IPS-20b (cell line): ENCODE measurements around the gene ANAPC7.
"Not testable (repeated sequence)": the region's sequence is repeated elsewhere in the genome, so short reads cannot be mapped to it uniquely, and the experiment has no call there.

Source experiments
- H3K27ac ChIP-seq: one replicate; pipeline ENCODE4 v1.5.1; 2013; ENCODE audit warnings: low read length
- H3K27me3 ChIP-seq: 2 replicates; pipeline ENCODE4 v1.6.1; 2013; ENCODE audit warnings: mild to moderate bottlenecking, low read length, inconsistent platforms; ENCODE audit not compliant: insufficient read depth
- H3K36me3 ChIP-seq: 2 replicates; pipeline ENCODE4 v1.6.1; 2013; ENCODE audit warnings: low read depth, mild to moderate bottlenecking, inconsistent platforms, low read length, moderate library complexity; ENCODE audit not compliant: insufficient read depth
- H3K4me1 ChIP-seq: 2 replicates; pipeline ENCODE4 v1.6.1; 2013; ENCODE audit warnings: mild to moderate bottlenecking, control low read depth, inconsistent platforms, low read length, moderate library complexity; ENCODE audit not compliant: insufficient read depth
- H3K4me3 ChIP-seq: 2 replicates; pipeline ENCODE4 v1.5.1; 2013; ENCODE audit warnings: mild to moderate bottlenecking, low read length, inconsistent platforms
- H3K9ac ChIP-seq: 2 replicates; pipeline ENCODE4 v1.6.1; 2013; ENCODE audit warnings: low read depth, mild to moderate bottlenecking, inconsistent platforms, low read length, moderate library complexity
- H3K9me3 ChIP-seq: 2 replicates; pipeline ENCODE4 v1.6.1; 2013; ENCODE audit warnings: mild to moderate bottlenecking, low read depth, low read length, inconsistent platforms; ENCODE audit not compliant: insufficient read depth

ANAPC7 gene

GRCh38 chr12:110373425-110373824 lies 30.1 kb downstream of the ANAPC7 start:
- H3K9me3 ChIP-seq, result no peaks in the 10 kb centered on the region
- H3K4me1 ChIP-seq, result no peaks in the 10 kb centered on the region
- no peak overlapping the region for H3K4me3 ChIP-seq
- peaks cover 82% of the 10 kb centered on the region for H3K36me3 ChIP-seq
- no peak overlapping the region for H3K27ac ChIP-seq
- H3K27me3 ChIP-seq, result no peaks in the 10 kb centered on the region
- H3K9ac ChIP-seq, result no peak overlapping the region

DNA sequence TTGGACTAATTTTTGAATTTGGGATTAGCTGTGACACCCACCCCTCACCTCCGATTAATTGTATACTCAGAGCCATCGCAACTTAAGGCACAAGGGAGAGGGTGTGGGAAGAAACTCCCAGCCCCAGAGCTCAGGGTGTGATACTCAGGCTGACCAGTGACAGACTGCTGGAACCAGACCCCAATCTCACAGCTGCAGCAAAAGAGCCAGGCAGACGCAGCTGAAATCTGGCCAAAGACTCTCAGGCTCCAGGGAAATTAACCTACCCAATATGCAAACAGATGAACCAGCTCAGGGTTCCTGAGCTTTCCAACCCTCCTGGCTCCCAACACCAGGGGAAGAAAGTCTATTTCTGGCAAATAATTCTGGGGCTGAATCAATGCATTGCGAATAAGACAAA lies 30.5 kb downstream of the ANAPC7 start:
- no peaks in the 10 kb centered on the region for H3K9me3 ChIP-seq
- no peak overlapping the region for H3K9ac ChIP-seq
- no peak overlapping the region for H3K4me3 ChIP-seq
- peaks cover 78% of the 10 kb centered on the region for H3K36me3 ChIP-seq
- H3K27me3 ChIP-seq, result no peaks in the 10 kb centered on the region
- no peak overlapping the region for H3K27ac ChIP-seq
- no peaks in the 10 kb centered on the region for H3K4me1 ChIP-seq

DNA sequence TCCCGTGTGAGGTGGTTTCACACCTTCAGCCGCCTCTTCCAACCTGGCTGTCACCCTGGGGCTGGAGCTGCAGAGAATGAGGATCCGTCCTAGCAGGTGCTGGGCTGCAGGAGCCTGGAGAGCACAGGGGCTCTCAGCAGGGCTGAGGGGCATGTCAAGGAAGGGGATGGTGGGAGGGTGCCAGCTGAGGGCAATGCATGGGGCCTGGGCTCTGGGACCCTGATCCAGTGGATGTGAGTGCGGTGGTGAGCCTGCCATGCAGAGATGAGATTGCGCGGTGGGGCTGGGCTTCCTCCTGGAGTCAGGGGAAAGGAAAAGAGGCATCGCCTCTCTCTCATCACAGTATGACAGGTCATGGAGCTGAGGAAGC lies 31.5 kb downstream of the ANAPC7 start:
- Histone ChIP-seq H3K27ac (no peak overlapping the region), H3K4me3 (no peak overlapping the region), H3K4me1 (no peaks in the 10 kb centered on the region), H3K36me3 (peaks cover 69% of the 10 kb centered on the region), H3K27me3 (no peaks in the 10 kb centered on the region), H3K9ac (no peak overlapping the region), H3K9me3 (no peaks in the 10 kb centered on the region)

DNA sequence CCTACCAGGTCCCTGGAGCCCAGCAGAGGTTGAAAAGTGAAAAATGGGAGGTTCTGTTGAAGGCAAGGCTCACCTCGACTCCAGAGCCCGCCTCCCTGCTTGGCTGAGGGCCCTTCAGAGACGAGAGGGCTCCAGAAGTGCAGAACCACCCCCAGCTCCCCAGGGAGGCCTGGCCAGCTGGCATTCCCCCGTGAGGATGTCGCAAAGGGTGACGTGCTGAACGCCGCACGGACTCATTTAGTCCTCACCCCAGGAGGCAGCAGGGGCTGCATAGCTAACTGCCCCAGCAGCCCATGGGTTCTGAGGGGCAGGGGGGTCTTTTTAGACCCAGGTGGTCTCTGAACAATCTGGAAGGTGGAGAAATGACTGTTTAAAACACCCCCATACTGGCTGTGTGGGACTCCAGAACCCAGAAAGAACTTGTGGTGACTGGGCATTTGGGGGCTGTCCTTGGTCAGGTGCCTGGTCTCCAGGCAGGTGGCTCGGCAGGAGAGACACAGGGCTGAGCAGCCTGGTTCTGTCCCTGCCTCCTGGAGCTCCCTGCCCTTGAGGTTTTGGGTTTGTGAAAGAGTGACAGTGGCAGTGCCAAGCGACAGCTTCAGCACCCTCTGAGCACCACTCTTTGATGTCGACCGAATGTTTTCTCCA lies 32.0 kb downstream of the ANAPC7 start:
- Histone ChIP-seq H3K4me1 (no peaks in the 10 kb centered on the region), H3K27me3 (no peaks in the 10 kb centered on the region), H3K36me3 (peaks cover 66% of the 10 kb centered on the region), H3K4me3 (no peak overlapping the region), H3K27ac (no peak overlapping the region), H3K9ac (no peak overlapping the region), H3K9me3 (no peaks in the 10 kb centered on the region)

DNA sequence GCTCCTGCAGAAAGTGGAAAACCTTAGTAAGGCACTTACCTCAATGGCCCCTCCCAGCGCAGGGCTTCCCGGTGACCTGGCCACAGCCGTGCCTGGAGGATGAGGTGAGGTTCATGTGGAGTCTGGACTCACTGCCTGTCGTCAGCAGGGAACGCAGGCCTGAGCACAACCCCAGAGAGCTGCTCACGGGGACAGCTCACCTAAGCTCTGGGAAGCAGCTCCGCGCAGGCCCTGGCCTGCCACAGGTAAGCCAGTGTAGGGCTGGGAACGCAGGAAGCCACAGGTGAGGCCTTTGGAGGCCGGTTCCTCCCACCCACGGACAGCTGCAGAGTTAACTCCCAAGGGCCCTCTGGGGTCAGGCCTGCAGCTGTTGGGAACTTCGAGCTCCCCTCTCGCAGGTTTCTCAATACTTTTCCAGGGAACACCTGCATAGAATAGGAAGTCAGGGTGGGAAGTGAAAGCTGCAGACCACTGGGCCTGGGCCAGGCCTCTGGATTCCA lies 32.7 kb downstream of the ANAPC7 start:
- Histone ChIP-seq H3K27ac (no peak overlapping the region), H3K9ac (no peak overlapping the region), H3K9me3 (no peaks in the 10 kb centered on the region), H3K36me3 (peaks cover 58% of the 10 kb centered on the region), H3K4me1 (no peaks in the 10 kb centered on the region), H3K4me3 (no peak overlapping the region), H3K27me3 (no peaks in the 10 kb centered on the region)

GRCh38 chr12:110369992-110370391 lies 33.5 kb downstream of the ANAPC7 start:
- Histone ChIP-seq H3K36me3 (peaks cover 50% of the 10 kb centered on the region), H3K4me1 (no peaks in the 10 kb centered on the region), H3K4me3 (no peak overlapping the region), H3K9me3 (no peaks in the 10 kb centered on the region), H3K27me3 (no peaks in the 10 kb centered on the region), H3K27ac (no peak overlapping the region), H3K9ac (no peak overlapping the region)

DNA sequence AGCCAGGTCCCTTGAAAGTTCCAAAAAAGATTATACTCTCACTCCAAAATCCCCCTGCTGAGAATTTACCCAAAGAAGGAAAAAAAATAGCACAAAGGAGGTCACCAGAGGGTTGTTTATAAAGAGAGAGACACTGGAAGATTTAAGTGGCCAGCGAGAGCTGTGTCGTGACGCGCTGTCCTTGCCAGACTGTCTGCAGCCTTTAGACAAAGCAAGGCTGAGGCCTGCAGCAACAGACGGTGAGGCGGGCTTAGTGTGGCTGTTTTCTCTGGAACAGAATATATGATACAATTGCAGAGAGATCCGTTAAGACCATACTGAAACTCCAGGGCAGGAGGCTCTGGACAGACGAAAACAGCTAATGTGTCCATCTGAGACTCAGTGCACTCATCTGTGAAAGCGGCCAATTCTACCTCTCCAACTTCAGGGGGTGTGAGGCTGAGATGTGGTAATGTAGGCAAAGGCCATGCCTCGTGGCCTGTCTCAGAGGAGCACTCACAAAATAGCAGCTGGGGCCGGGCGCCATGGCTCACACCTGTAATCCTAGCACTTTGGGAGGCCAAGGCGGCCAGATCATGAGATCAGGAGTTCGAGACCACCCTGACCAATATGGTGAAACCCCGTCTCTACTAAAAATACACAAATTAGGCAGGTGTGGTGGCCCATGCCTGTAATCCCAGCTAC lies 36.2 kb downstream of the ANAPC7 start:
- Histone ChIP-seq H3K4me3 (no peak overlapping the region), H3K27me3 (no peaks in the 10 kb centered on the region), H3K27ac (no peak overlapping the region), H3K4me1 (no peaks in the 10 kb centered on the region), H3K9me3 (no peaks in the 10 kb centered on the region), H3K9ac (no peak overlapping the region), H3K36me3 (peaks cover 24% of the 10 kb centered on the region)

- Histone ChIP-seq H3K4me3 (no peak overlapping the region), H3K9ac (no peak overlapping the region), H3K4me1 (no peaks in the 10 kb centered on the region), H3K36me3 (peaks cover 16% of the 10 kb centered on the region; the same call in 1 of the 2 replicates), H3K27ac (no peak overlapping the region), H3K9me3 (no peaks in the 10 kb centered on the region), H3K27me3 (no peaks in the 10 kb centered on the region)
Observed at GRCh38 chr12:110366321-110367142, 37.0 kb downstream of the ANAPC7 start.

DNA sequence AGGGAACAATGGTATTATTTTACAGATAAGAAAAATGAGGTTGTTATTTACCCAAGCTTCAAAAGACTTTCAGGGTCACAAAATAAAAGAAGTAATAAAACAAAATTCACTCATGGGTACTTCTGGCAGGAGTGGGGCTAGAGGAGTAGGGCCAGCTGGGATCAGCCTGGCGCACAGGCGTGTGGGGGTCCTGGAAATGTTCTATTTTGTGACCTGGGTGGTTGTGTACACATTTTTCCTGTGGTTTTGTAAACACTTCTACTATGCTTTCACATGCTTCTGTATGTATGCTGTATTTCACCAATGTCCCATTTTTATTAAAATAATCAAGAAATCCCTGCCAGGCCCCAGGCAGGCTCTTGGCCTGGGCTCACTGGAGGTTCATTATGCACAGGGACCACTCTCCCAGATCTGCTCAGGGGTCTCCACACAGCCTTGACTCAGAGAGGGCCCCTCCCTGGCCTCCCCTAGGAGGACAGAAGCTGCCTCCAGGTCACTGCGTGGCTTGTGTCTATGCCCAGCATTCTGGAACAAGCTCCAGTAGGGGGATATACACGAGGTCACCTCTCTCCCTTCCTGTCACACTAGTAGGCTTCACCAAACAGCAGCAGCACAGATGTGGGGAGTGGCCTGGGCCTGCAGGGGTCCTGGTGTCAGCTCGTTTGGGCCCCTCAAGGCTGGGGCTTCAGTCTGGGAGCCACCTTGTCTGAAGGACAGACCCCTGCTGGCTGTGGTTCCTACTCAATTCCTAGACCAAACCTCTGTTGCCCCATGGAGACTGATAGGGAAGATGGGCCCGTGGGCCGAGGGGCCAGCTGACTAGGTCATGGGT lies 37.8 kb downstream of the ANAPC7 start:
- no peaks in the 10 kb centered on the region for H3K4me1 ChIP-seq
- H3K27ac ChIP-seq, result no peak overlapping the region
- H3K27me3 ChIP-seq, result no peaks in the 10 kb centered on the region
- peaks cover 8% of the 10 kb centered on the region; the same call in 1 of the 2 replicates for H3K36me3 ChIP-seq
- H3K4me3 ChIP-seq, result no peak overlapping the region
- no peaks in the 10 kb centered on the region for H3K9me3 ChIP-seq
- no peak overlapping the region for H3K9ac ChIP-seq

GRCh38 chr12:110361216-110361615 lies 42.3 kb downstream of the ANAPC7 start:
- Histone ChIP-seq H3K9ac (no peak overlapping the region), H3K4me3 (no peak overlapping the region), H3K27me3 (no peaks in the 10 kb centered on the region), H3K9me3 (no peaks in the 10 kb centered on the region), H3K36me3 (no peaks in the 10 kb centered on the region), H3K27ac (no peak overlapping the region), H3K4me1 (no peaks in the 10 kb centered on the region)

DNA sequence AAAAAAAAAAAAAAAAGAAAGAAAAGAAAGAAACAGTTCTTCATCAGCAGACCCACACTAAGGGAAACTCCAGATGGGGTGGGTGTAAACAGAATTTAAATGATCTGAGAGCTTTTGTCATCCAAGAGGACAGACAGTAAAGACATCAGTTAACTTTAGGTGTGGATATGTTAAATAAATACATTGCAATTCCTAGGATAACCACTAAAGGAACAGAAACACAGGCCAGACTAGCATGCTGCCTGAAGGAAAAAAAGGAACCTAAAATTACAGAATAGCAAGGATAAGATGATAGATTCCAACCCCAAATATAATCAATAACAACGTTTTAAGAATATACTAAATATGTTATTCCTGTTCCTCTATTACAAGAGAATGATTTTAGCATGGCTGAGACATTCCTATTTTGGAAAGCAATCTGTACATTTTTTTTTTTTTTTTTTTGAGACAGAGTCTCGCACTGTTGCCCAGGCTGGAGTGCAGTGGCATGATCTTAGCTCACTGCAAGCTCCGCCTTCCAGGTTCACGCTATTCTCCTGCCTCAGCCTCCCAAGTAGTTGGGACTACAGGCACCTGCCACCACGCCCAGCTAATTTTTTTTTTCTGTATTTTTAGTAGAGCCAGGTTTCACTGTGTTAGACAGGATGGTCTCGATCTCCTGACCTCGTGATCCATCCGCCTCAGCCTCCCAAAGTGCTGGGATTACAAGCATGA lies 45.0 kb downstream of the ANAPC7 start:
- H3K9me3 ChIP-seq, H3K9ac ChIP-seq, H3K4me1 ChIP-seq, H3K4me3 ChIP-seq, H3K36me3 ChIP-seq, H3K27ac ChIP-seq, H3K27me3 ChIP-seq: not testable (repeated sequence)
